Hepatocyte (in vitro differentiated cells): Measurements from ENCODE around the gene SLC43A2. TPM values are rescaled to one million over a fixed set of nuclear protein-coding genes. Genes with fewer than 3 reads are reported as not detected.

ENCODE experiments used
- DNase-seq: peaks from one replicate; pipeline ENCODE4 v3.0.0-alpha.2; 2016; ENCODE audit warnings: low spot score
- H2AFZ ChIP-seq: fragments of 200-600 bp; sonication (generic); 2 replicates; pipeline ENCODE4 v1.6.0; 2016; ENCODE audit warnings: antibody characterized with exemption, mild to moderate bottlenecking
- H3K27ac ChIP-seq: fragments of 200-600 bp; sonication (generic); 2 replicates; pipeline ENCODE4 v1.5.1; 2016; ENCODE audit warnings: mild to moderate bottlenecking
- H3K27me3 ChIP-seq: fragments of 200-600 bp; sonication (generic); 2 replicates; pipeline ENCODE4 v1.6.1; 2016
- H3K36me3 ChIP-seq: fragments of 200-600 bp; sonication (generic); replicated peaks from 2 replicates; pipeline ENCODE4 v1.5.1; 2016; ENCODE audit warnings: low read depth; ENCODE audit not compliant: insufficient read depth
- H3K4me1 ChIP-seq: fragments of 200-600 bp; sonication (generic); 2 replicates; pipeline ENCODE4 v1.5.1; 2016; ENCODE audit warnings: mild to moderate bottlenecking, moderate library complexity; ENCODE audit not compliant: insufficient read depth
- H3K4me2 ChIP-seq: fragments of 200-600 bp; sonication (generic); 2 replicates; pipeline ENCODE4 v1.6.0; 2016
- H3K4me3 ChIP-seq: fragments of 200-600 bp; sonication (generic); 2 replicates; pipeline ENCODE4 v1.5.1; 2016; ENCODE audit warnings: mild to moderate bottlenecking
- H3K79me2 ChIP-seq: fragments of 200-600 bp; sonication (generic); 2 replicates; pipeline ENCODE4 v1.6.0; 2017; ENCODE audit warnings: mild to moderate bottlenecking
- H3K9me2 ChIP-seq: fragments of 200-600 bp; sonication (generic); replicated peaks from 2 replicates; pipeline ENCODE4 v1.6.0; 2017; ENCODE audit warnings: mild to moderate bottlenecking; ENCODE audit not compliant: insufficient read depth
- H3K9me3 ChIP-seq: fragments of 200-600 bp; sonication (generic); 2 replicates; pipeline ENCODE4 v1.5.1; 2016; ENCODE audit warnings: low read depth, mild to moderate bottlenecking
- H4K20me1 ChIP-seq: fragments of 200-600 bp; sonication (generic); 2 replicates; pipeline ENCODE4 v1.6.0; 2016; ENCODE audit warnings: mild to moderate bottlenecking; ENCODE audit not compliant: insufficient read depth, poor library complexity, severe bottlenecking
- CTCF ChIP-seq: fragments of 200-600 bp; sonication (generic); IDR thresholded peaks from 2 replicates; pipeline ENCODE4 v1.5.1; 2016; ENCODE audit warnings: antibody characterized with exemption, mild to moderate bottlenecking; ENCODE audit not compliant: poor library complexity
- EZH2 ChIP-seq: fragments of 200-600 bp; sonication (generic); IDR thresholded peaks from 2 replicates; pipeline ENCODE4 v1.6.1; 2016; ENCODE audit warnings: antibody characterized with exemption, mild to moderate bottlenecking, borderline replicate concordance
- EZH2phosphoT487 ChIP-seq: fragments of 200-600 bp; sonication (generic); IDR thresholded peaks from one replicate; pipeline ENCODE4 v1.6.1; 2018; ENCODE audit warnings: antibody characterized with exemption, mild to moderate bottlenecking, low read depth, moderate library complexity; ENCODE audit not compliant: unreplicated experiment, severe bottlenecking
- WGBS: methylation state at CpG from one replicate; pipeline ENCODE4 v1.1.6; 2016; ENCODE audit warnings: low lambda C conversion rate; ENCODE audit errors: missing lambda C conversion rate; 5-methylcytosine and 5-hydroxymethylcytosine counted together
- polyA plus RNA-seq: library from polyadenylated mRNA; unstranded; fragments of >200 nt; fragmentation: Nextera tagmentation; extraction: Ambion mirVana; gene quantifications from 2 replicates; pipeline ENCODE4 v1.2.1, GENCODE V29; 2016
- total RNA-seq: library from RNA; depleted of rRNA; stranded (reverse); fragments of >200 nt; gene quantifications from 2 replicates; pipeline ENCODE4 v1.2.3, GENCODE V29; 2014

Gene SLC43A2
- total and polyA plus RNA-seq, 2 experiments from 2014 or later, result 6.0 to 10.2 TPM

GRCh38 chr17:1605681-1606351 lies 22.8 kb downstream of the SLC43A2 start:
- H3K4me1 ChIP-seq, result peaks cover 6% of the 10 kb centered on the region
- peak; percentile 6 for DNase-seq
- no peak overlapping the region for H2AFZ ChIP-seq
- no peak overlapping the region for H3K4me3 ChIP-seq
- H3K9me2 ChIP-seq, result no peaks in the 10 kb centered on the region
- TF ChIP-seq CTCF (no peak), EZH2 (no peak), EZH2phosphoT487 (no peak)
- no peaks in the 10 kb centered on the region for H3K79me2 ChIP-seq
- no peaks in the 10 kb centered on the region for H3K36me3 ChIP-seq
- H3K27me3 ChIP-seq, result no peaks in the 10 kb centered on the region
- whole genome bisulfite sequencing, result 94% methylated on average over 16 of the region's 19 CpGs
- H3K4me2 ChIP-seq, result no peak overlapping the region
- no peaks in the 10 kb centered on the region for H3K9me3 ChIP-seq
- H4K20me1 ChIP-seq, result no peaks in the 10 kb centered on the region
- no peak overlapping the region for H3K27ac ChIP-seq

GRCh38 chr17:1604831-1605528 lies 23.7 kb downstream of the SLC43A2 start:
- TF ChIP-seq EZH2phosphoT487, result no peak
- TF ChIP-seq EZH2, result no peak
- no peak for TF ChIP-seq CTCF
- peaks cover 6% of the 10 kb centered on the region for H3K4me1 ChIP-seq
- peak; percentile 7 for DNase-seq
- no peaks in the 10 kb centered on the region for H3K79me2 ChIP-seq
- no peaks in the 10 kb centered on the region for H3K36me3 ChIP-seq
- no peaks in the 10 kb centered on the region for H3K27me3 ChIP-seq
- WGBS, result 77% methylated on average over 34 of the region's 35 CpGs
- no peaks in the 10 kb centered on the region for H3K9me3 ChIP-seq
- no peak overlapping the region for H3K4me2 ChIP-seq
- no peak overlapping the region for H3K27ac ChIP-seq
- H2AFZ ChIP-seq, result no peak overlapping the region
- no peak overlapping the region for H3K4me3 ChIP-seq
- no peaks in the 10 kb centered on the region for H3K9me2 ChIP-seq
- no peaks in the 10 kb centered on the region for H4K20me1 ChIP-seq

DNA sequence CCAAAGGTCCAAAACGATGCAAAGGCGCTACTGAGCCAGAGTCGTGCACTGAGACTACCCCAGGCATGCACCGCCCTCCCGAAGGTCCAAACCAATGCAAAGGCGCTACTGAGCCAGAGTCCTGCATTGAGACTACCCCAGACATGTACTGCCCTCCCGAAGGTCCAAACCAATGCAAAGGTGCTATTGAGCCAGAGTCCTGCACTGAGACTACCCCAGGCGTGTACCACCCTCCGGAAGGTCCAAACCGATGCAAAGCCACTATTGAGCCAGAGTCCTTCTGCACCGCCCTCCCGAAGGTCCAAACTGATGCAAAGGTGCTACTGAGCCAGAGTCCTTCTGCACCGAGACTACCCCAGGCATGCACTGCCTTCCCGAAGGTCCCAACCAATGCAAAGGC lies 27.1 kb downstream of the SLC43A2 start:
- Histone ChIP-seq H3K4me1 (peaks cover 6% of the 10 kb centered on the region), H2AFZ (no peak overlapping the region), H3K27ac (no peak overlapping the region), H3K9me3 (no peaks in the 10 kb centered on the region), H4K20me1 (no peaks in the 10 kb centered on the region), H3K36me3 (no peaks in the 10 kb centered on the region), H3K4me3 (no peak overlapping the region), H3K4me2 (no peak overlapping the region), H3K27me3 (no peaks in the 10 kb centered on the region), H3K79me2 (no peaks in the 10 kb centered on the region), H3K9me2 (no peaks in the 10 kb centered on the region)
- no peak for DNase-seq
- WGBS, result 99% methylated on average over 14 of the region's 14 CpGs
- TF ChIP-seq EZH2 (no peak), EZH2phosphoT487 (no peak), CTCF (no peak)
